Measurements from ENCODE around the gene KRTAP10-3.

Gene KRTAP10-3

DNA sequence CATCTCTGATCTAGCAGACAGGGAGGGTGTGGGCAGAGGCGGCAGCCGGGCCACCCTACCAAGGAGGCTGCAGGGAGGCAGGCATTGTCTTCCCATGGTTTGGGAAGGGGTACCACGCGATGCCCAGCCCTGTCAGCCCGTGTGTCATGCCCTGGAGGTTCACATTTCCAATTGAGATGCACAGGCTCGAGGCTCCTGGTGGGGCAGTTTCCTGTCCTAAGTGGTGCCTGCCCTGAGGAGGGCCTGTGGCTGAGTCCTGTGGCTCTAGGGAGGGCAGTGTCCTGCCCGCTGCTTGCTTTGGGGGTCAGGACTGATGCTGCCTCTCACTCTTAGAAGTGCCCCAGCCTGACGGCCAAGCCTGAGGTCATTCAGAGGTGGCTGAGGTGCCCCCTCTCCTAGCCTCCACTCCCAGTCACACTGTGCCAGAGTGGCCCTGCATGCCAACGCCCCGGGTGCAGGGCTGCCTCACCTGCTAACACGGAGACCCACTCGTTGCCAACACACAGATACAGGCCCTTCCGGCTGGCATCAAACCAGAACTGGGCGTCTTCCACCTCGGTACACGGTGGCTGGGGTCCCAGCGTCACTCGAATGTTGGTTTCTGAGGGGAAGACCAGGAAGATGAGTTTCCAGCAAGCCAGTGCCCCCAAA, 30.5 kb downstream of the KRTAP10-3 start:
- H3K4me3 ChIP-seq (ENCODE audit: low read depth, low read length), result no peak overlapping the region
- TF ChIP-seq, protein P1, sequence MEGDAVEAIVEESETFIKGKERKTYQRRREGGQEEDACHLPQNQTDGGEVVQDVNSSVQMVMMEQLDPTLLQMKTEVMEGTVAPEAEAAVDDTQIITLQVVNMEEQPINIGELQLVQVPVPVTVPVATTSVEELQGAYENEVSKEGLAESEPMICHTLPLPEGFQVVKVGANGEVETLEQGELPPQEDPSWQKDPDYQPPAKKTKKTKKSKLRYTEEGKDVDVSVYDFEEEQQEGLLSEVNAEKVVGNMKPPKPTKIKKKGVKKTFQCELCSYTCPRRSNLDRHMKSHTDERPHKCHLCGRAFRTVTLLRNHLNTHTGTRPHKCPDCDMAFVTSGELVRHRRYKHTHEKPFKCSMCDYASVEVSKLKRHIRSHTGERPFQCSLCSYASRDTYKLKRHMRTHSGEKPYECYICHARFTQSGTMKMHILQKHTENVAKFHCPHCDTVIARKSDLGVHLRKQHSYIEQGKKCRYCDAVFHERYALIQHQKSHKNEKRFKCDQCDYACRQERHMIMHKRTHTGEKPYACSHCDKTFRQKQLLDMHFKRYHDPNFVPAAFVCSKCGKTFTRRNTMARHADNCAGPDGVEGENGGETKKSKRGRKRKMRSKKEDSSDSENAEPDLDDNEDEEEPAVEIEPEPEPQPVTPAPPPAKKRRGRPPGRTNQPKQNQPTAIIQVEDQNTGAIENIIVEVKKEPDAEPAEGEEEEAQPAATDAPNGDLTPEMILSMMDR (IDR thresholded peaks at IDR 0.05; ENCODE audit: low read depth, low read length), result no peak

DNA sequence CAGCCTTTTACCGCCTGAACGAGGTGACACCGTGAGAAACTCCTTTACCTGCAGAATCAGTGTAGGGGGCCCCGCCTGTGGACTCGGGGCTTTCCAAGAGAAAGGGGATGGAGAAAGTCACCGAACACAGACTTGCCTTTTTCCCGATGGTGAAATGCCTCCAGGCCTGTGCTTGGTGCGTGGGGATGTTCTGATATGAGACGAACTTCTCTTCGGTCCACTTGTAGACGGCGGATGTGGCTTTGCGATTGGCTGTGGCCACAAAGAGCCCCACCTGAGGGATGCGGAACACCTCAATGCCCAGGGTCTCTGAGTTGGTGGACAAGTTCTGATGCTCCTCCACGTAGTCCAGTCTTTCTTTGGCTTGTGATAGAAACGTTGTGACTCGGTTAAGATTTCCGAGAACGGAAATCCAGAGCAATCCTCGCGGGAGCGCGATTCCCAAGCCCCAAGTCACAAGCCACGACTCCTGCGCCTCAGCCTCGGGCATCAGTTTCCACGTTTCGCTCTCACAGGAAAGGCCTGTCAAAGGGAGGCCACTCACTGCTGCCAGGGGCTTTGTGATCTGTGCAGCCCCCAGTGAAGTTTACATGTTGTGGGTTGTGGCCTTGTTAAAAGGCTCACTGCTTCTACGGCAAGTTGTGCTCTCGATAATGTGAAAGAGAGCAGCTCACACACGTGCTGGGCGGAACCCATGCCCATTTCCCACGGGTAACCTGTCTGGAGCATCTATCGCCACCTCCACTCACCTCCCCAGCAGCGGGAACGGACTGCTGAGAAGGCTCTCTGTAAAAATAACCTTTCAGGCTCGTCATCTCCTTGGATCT, 31.2 kb downstream of the KRTAP10-3 start:
- H3K4me3 ChIP-seq (ENCODE audit: low read depth, low read length), result no peak overlapping the region
- TF ChIP-seq, protein P1 (IDR thresholded peaks at IDR 0.05; ENCODE audit: low read depth, low read length), result no peak

DNA sequence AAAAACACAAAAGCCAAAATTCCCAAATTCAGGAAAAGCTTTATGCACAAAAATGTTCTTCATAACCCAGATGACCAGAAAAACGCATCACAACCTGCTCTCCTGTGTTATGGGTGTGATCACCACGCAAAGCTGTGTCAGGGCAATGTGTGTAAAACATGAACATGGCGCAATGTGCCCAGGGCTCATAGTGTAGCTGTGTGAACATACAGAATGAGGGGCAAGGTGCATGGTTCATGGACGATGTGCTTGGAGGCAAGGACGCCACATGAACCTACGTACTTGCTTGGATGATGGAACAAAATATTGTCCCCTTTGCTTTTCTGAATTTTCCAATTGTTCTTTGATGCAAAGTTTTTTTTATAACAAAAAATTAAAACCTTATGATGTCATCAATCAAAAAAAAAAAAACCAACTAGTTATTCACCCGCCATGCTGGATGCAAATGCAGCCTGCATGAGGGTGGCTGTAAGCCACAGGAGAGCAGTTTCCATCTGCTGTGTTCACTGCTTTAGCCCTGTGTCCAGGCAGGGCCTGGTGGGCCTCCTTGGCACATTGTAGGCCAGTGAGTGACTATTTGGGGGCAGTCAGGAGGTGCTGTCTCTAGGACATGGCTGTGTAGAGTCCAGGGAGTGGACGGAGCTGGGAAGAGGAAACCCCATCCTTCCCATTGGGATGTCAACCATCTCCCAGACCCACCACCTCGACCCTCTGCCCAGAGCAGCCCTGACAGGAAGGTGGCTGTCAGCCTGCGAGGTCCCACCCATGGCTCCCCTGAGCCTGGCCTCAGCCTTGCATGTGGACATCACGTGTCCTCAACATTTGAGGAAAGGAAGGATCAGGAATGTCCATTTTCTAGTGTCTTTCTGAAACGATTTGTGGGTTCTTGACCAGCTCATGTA, 32.2 kb downstream of the KRTAP10-3 start:
- TF ChIP-seq, protein P1 (IDR thresholded peaks at IDR 0.05; ENCODE audit: low read depth, low read length), result no peak
- no peak overlapping the region for H3K4me3 ChIP-seq (ENCODE audit: low read depth, low read length)

DNA sequence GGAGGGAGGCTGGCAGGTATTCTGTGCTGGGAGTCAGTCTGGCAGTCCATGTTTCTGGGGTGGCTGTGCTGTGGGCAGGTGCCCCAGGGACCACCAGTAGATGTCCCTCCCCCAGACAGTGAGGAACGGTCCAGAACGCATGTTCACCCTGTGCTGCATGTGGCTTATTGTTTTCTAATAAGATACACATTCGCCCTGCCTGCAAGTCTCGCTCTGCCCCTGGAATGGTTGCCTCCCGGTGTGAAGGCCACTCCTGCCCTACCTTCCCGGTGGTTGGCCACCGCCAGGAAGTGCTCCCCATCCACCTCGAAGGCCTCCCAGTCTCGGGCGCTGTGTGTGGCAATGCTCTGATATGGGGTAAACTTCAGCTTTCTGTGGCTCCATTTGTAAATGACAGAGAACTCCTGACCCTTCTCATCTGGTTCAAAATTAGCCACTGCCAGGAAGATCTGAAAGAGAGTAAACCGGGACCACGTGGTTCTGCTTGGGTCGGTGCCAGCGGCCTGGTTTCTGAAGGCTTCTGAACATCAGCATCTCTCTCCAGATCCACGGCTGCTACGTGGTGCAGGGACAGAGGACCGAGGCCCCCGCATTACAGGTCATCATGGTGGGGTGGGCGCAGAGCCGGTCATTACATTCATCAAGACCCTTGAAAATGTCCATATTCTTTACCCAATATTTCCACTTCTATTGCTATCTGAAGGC, 33.1 kb downstream of the KRTAP10-3 start:
- TF ChIP-seq, protein P1 (IDR thresholded peaks at IDR 0.05; ENCODE audit: low read depth, low read length), result no peak
- no peak overlapping the region for H3K4me3 ChIP-seq (ENCODE audit: low read depth, low read length)

DNA sequence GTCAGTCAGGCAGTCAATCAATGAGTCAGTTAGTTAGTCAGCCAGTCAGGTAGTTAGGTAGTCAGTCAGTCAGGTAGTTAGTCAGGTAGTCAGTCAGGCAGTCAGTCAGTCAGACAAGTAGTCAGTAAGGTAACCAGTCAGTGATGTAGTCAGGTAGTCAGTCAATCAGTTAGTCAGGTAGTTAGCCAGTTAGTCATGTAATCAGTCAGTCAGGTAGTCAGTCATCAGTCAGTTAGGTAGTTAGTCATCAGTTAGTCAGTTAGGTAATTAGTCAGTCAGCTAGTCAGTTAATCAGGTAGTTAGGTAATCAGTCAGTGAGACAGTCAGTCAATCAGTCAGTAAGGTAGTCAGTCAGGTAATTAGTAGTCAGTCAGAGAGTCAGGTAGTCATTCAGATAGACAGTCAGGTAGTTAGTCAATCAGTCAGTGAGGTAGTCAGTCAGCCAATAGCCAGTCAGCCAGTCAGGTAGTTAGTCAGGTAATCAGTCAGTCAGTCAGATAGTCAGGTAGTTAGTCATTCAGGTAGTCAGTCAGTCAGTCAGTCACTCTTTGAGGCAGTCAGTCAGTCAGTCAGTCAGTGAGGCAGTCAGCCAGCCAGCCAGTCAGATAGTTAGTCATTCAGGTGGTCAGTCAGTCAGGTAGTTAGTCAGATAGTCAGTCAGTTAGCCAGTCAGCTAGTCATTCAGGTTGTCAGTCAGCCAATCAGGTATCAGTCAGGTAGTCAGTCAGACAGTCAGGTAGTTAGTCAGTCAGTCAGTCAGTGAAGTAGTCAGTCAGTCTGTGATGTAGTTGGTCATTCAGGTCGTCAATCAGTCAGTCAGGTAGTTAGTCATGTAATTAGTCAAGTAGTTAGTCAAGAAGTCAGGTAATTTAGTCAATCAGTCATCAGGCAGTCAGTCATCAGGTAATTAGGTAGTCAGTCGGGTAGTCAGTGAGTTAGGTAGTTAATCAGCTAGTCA, 33.9 kb downstream of the KRTAP10-3 start:
- no peak overlapping the region for H3K4me3 ChIP-seq (ENCODE audit: low read depth, low read length)
- TF ChIP-seq, protein P1 (IDR thresholded peaks at IDR 0.05; ENCODE audit: low read depth, low read length), result no peak
